ENCODE data around the gene CEP70. TPM values are rescaled to one million over a fixed set of nuclear protein-coding genes. Genes with fewer than 3 reads are reported as not detected.

Gene CEP70
- total RNA-seq, 1 donor from 2014 or later = 6.5 TPM

GRCh38 chr3:138549179-138549977, 44.7 kb downstream of the CEP70 start:
- peaks cover 31% of the 10 kb centered on the region for H3K9me3 Mint-ChIP-seq (ENCODE audit: unreplicated experiment)

GRCh38 chr3:138547342-138547975, 46.6 kb downstream of the CEP70 start:
- FAIRE-seq (no peak), DNase-seq (ENCODE audit: low read depth) (no peak)
- Histone ChIP-seq H3K9me3 (ENCODE audit: insufficient read depth, low read depth, low read length) (no peaks in the 10 kb centered on the region), H3K4me2 (ENCODE audit: low read length) (no peak overlapping the region), H3K27ac (ENCODE audit: low read depth, low read length) (no peak overlapping the region), H3K9ac (ENCODE audit: low read length) (no peak overlapping the region), H2AFZ (ENCODE audit: low read depth, low read length) (no peak overlapping the region), H3K27me3 (ENCODE audit: insufficient read depth, low read length) (no peaks in the 10 kb centered on the region), H3K4me3 (ENCODE audit: insufficient read depth, low read depth, low read length) (no peak overlapping the region), H3K79me2 (ENCODE audit: insufficient read depth, low read length) (no peaks in the 10 kb centered on the region), H3K36me3 (ENCODE audit: insufficient read depth, low read length) (no peaks in the 10 kb centered on the region), H3K4me1 (ENCODE audit: insufficient read depth, low read length) (no peaks in the 10 kb centered on the region), H4K20me1 (ENCODE audit: insufficient read depth, low read length) (no peaks in the 10 kb centered on the region)
- no peak for TF ChIP-seq EZH2 (IDR thresholded peaks at IDR 0.05; ENCODE audit: insufficient read depth, low read length)
- TF ChIP-seq CTCF (IDR thresholded peaks at IDR 0.05; ENCODE audit: insufficient read depth, low read depth, low read length) = no peak
- Mint-ChIP-seq H3K4me1 (ENCODE audit: low read depth, unreplicated experiment) (no peaks in the 10 kb centered on the region), H3K4me3 (ENCODE audit: unreplicated experiment) (no peak overlapping the region), H3K36me3 (ENCODE audit: low read depth, unreplicated experiment) (peaks cover 37% of the 10 kb centered on the region), H3K9me3 (ENCODE audit: unreplicated experiment) (peaks cover 33% of the 10 kb centered on the region), H3K27ac (ENCODE audit: unreplicated experiment) (no peak overlapping the region), H3K27me3 (ENCODE audit: low read depth, unreplicated experiment) (no peaks in the 10 kb centered on the region)

More at GRCh38 chr3:138549179-138549977, 44.7 kb downstream of the CEP70 start:
- Histone ChIP-seq H2AFZ (ENCODE audit: low read depth, low read length) (no peak overlapping the region), H3K4me1 (ENCODE audit: insufficient read depth, low read length) (no peaks in the 10 kb centered on the region), H3K79me2 (ENCODE audit: insufficient read depth, low read length) (no peaks in the 10 kb centered on the region), H3K27me3 (ENCODE audit: insufficient read depth, low read length) (no peaks in the 10 kb centered on the region), H3K4me3 (ENCODE audit: insufficient read depth, low read depth, low read length) (no peak overlapping the region), H3K9ac (ENCODE audit: low read length) (no peak overlapping the region), H4K20me1 (ENCODE audit: insufficient read depth, low read length) (no peaks in the 10 kb centered on the region), H3K36me3 (ENCODE audit: insufficient read depth, low read length) (no peaks in the 10 kb centered on the region), H3K27ac (ENCODE audit: low read depth, low read length) (no peak overlapping the region), H3K4me2 (ENCODE audit: low read length) (no peak overlapping the region), H3K9me3 (ENCODE audit: insufficient read depth, low read depth, low read length) (no peaks in the 10 kb centered on the region)
- DNase-seq (ENCODE audit: low read depth) (no peak), FAIRE-seq (no peak)
- H3K4me1 Mint-ChIP-seq (ENCODE audit: low read depth, unreplicated experiment) = no peaks in the 10 kb centered on the region
- no peak overlapping the region for H3K4me3 Mint-ChIP-seq (ENCODE audit: unreplicated experiment)
- H3K27me3 Mint-ChIP-seq (ENCODE audit: low read depth, unreplicated experiment) = no peaks in the 10 kb centered on the region
- no peak overlapping the region for H3K27ac Mint-ChIP-seq (ENCODE audit: unreplicated experiment)
- TF ChIP-seq CTCF (IDR thresholded peaks at IDR 0.05; ENCODE audit: insufficient read depth, low read depth, low read length) = no peak
- TF ChIP-seq EZH2 (IDR thresholded peaks at IDR 0.05; ENCODE audit: insufficient read depth, low read length) = no peak
- peaks cover 23% of the 10 kb centered on the region for H3K36me3 Mint-ChIP-seq (ENCODE audit: low read depth, unreplicated experiment)

GRCh38 chr3:138544546-138544945, 49.5 kb downstream of the CEP70 start:
- no peak overlapping the region for H3K27ac ChIP-seq (ENCODE audit: low read depth, low read length)
- no peaks in the 10 kb centered on the region for H3K4me1 Mint-ChIP-seq (ENCODE audit: low read depth, unreplicated experiment)
- H3K9ac ChIP-seq (ENCODE audit: low read length) = no peak overlapping the region
- H3K9me3 Mint-ChIP-seq (ENCODE audit: unreplicated experiment) = peaks cover 41% of the 10 kb centered on the region
- no peak overlapping the region for H3K4me2 ChIP-seq (ENCODE audit: low read length)
- H3K27ac Mint-ChIP-seq (ENCODE audit: unreplicated experiment) = no peak overlapping the region
- no peaks in the 10 kb centered on the region for H3K36me3 ChIP-seq (ENCODE audit: insufficient read depth, low read length)
- H3K27me3 ChIP-seq (ENCODE audit: insufficient read depth, low read length) = no peaks in the 10 kb centered on the region
- no peak overlapping the region for H3K4me3 ChIP-seq (ENCODE audit: insufficient read depth, low read depth, low read length)
- H3K4me3 Mint-ChIP-seq (ENCODE audit: unreplicated experiment) = no peak overlapping the region
- H3K9me3 ChIP-seq (ENCODE audit: insufficient read depth, low read depth, low read length) = no peaks in the 10 kb centered on the region
- H3K4me1 ChIP-seq (ENCODE audit: insufficient read depth, low read length) = no peaks in the 10 kb centered on the region
- no peaks in the 10 kb centered on the region for H4K20me1 ChIP-seq (ENCODE audit: insufficient read depth, low read length)
- no peaks in the 10 kb centered on the region for H3K27me3 Mint-ChIP-seq (ENCODE audit: low read depth, unreplicated experiment)
- H3K79me2 ChIP-seq (ENCODE audit: insufficient read depth, low read length) = no peaks in the 10 kb centered on the region
- DNase-seq (ENCODE audit: low read depth) (no peak), FAIRE-seq (no peak)
- TF ChIP-seq EZH2 (IDR thresholded peaks at IDR 0.05; ENCODE audit: insufficient read depth, low read length) = no peak
- TF ChIP-seq CTCF (IDR thresholded peaks at IDR 0.05; ENCODE audit: insufficient read depth, low read depth, low read length) = no peak
- peaks cover 49% of the 10 kb centered on the region for H3K36me3 Mint-ChIP-seq (ENCODE audit: low read depth, unreplicated experiment)
- no peak overlapping the region for H2AFZ ChIP-seq (ENCODE audit: low read depth, low read length)
